Suprapubic skin (tissue), 3 donors: ENCODE data around the gene LRP1B.

Source experiments
- POLR2A ChIP-seq, 2 donors: fragments of 450-650 bp; IDR thresholded peaks; one replicate each; pipeline ENCODE4 v1.6.1; 2017; ENCODE audit warnings: antibody characterized with exemption in 2 of 2, mild to moderate bottlenecking in 2 of 2, moderate library complexity in 2 of 2
- TF ChIP-seq, protein P1 (sequence below), 2 donors: fragments of 200-600 bp in 1 of 2; fragments of 450-650 bp in 1 of 2; sonication (generic) in 1 of 2; IDR thresholded peaks; one replicate each; pipeline ENCODE4 v1.5.1; 2016 to 2019; ENCODE audit warnings: antibody characterized with exemption in 2 of 2, mild to moderate bottlenecking in 1 of 2, moderate library complexity in 1 of 2

DNA sequence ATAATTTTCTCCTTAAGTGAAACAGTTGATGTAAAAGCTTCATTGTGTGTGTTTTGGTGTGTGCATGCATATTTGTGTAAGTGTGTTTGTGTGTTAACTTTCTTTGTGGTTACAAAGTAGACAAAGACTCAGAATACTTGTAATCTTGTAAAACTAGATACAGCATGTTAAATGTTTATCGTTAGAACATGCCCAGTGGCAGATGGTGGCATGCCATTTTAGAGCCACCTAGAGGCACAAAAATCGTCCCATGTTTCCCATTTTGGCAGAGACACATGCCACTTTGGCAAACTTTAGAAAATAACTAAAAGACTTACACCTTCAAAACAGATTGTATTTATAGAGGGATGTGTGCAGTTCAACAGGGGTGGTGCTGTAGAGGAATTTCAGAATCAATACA, 224.1 kb downstream of the LRP1B start:
- TF ChIP-seq, protein P1, sequence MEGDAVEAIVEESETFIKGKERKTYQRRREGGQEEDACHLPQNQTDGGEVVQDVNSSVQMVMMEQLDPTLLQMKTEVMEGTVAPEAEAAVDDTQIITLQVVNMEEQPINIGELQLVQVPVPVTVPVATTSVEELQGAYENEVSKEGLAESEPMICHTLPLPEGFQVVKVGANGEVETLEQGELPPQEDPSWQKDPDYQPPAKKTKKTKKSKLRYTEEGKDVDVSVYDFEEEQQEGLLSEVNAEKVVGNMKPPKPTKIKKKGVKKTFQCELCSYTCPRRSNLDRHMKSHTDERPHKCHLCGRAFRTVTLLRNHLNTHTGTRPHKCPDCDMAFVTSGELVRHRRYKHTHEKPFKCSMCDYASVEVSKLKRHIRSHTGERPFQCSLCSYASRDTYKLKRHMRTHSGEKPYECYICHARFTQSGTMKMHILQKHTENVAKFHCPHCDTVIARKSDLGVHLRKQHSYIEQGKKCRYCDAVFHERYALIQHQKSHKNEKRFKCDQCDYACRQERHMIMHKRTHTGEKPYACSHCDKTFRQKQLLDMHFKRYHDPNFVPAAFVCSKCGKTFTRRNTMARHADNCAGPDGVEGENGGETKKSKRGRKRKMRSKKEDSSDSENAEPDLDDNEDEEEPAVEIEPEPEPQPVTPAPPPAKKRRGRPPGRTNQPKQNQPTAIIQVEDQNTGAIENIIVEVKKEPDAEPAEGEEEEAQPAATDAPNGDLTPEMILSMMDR (IDR thresholded peaks at IDR 0.05) = no peak
- no peak for TF ChIP-seq POLR2A (IDR thresholded peaks at IDR 0.05)
